Erythroblast (primary cell): ENCODE data around the gene MAST4.

Experiments used
- DNase-seq, 2 experiments: peaks; one replicate each; lab custom pipeline; 2025; lab: John Stamatoyannopoulos, UW
- GATA1 ChIP-seq: IDR thresholded peaks from 2 replicates; pipeline ENCODE4 v1.6.1; 2011; ENCODE audit warnings: low read depth, mild to moderate bottlenecking, control low read depth, low read length, moderate library complexity
- POLR2A ChIP-seq: IDR thresholded peaks from 2 replicates; pipeline ENCODE4 v1.6.1; 2011; ENCODE audit warnings: mild to moderate bottlenecking, low read length

The MAST4 gene

DNA sequence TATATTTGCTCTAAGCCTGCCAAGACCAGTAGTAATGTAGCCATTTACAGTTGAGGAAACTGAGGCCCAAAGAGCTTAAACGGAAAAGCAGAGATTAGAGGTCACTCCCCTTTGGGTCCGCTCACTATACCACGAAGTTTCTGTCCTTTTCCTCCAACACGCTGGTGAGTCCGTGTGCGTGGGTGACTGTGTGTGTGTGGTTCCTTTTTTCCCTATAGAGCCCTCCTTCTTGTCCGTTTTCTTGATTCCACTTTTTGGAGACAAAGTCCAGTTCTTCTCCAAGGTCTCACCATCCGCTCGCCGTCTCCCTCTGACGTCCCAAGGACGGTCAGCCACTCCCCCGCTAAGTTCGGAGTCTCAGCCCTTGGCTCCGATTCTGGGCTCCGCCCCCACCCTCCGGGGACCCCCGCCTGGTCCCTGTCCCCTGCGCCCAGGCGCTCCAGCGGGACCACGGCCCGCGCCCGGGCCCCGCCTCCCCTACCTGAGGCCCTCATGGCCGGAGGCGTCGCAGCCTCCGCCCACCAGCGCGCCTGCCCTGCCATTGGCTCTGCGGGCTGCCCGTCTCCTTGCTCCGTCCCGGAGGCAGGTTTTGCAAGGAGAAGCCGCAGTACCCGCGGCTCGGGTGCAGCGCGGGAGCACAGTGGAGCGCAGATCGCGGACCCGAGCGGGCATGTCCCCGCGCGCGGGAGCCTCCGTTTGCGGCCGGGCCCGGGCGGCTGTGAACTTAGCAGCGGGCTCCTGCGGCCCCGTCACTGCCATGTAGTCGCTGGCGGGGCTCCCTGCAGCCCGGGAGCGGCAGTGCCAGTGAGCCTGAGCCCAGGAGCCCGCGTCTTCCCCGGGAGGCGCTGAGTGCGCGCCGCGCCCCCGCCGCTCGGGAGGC, at the start of gene MAST4:
MAST4 (plus strand) TSS at position 638 of the 880 bp plus-strand sequence. CDS start 263 bp downstream, outside the sequence.
- TF ChIP-seq GATA1 = no peak
- TF ChIP-seq POLR2A = peak; percentile 85
- DNase-seq = peak; percentile 85 to 88

DNA sequence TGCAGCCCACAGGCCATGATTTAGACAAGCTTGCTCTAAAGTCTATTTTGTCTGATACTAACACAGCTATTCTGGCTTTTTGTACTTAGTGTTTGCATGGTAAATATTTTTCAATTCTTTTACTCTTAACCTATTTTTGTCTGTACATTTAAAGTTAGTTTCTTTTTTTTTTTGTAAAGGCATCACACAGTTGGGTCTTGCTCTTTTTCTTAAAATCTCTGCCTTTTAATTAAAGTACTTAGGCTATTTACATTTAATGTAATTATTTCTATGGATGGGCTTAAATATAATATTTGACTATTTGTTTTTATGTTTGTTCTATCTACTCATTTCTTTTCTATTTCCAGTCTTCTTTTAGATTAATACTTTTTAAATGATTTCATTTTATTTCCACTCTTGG, 49.7 kb upstream of the MAST4 start:
- no peak for DNase-seq
- TF ChIP-seq POLR2A = no peak
- no peak for TF ChIP-seq GATA1

DNA sequence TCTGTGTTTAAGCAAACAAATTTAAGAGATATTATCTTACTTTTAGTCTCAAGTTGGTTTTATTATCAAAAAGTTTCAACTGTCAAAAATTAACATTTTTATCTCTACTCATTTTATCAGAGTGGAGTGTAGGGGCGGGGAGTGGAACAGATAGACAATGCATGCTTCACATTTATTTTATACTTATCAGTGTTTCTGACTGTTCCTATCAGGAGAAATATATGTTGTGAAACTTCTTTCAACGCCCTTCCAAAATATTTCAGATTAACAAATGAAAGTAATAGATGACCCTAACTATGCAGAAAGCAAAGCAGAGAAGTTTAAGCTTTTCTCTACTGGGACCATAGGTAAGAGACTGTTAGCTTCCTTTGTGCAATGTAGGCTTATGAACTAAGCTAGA, 44.9 kb upstream of the MAST4 start:
- DNase-seq = no peak
- TF ChIP-seq GATA1 = no peak

DNA sequence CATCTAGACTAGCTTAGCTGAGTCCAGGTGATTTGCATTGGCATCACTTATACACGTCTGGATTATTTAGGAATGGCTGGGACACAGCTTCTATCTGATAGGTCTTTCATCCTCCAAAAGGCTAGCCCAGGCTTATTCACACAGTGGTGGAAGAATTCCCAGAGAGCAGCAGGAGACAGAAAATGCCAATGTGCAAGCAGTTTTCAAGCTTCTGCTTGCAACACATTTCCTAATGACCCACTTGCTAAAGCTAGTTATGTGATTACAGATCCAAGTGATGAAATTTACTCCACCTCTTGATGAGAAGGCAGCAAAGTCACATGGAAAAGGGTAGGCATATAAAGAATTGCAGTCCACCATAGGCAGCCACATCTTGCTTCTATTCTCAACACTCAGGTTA, 44.2 kb upstream of the MAST4 start:
- DNase-seq = no peak
- TF ChIP-seq GATA1 (no peak), POLR2A (no peak)

DNA sequence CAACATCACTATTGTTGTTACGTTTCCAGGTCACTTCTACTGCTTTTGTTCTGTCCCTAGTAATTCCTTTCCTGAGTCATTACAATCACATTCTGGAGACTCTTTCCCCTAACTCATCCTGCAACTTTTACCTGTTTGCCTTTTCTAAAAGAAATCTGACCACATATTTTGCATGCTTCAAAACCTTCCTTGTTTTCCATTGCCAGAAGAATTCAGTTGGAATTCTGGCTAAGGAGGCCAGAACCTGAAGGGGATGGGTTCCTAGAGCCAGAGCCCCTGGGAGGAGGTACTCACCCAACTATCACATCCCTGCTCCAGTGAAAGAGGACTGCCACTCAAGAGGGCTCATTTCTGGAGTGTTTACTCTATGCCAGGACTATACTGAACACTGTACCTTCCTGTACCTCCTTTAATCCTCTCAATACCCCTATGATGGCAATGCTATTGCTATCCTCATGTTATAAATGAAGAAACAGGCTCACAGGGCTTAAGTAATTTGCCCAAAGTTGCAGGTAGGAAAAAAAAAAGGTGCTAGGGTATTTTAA, 42.8 kb upstream of the MAST4 start:
- TF ChIP-seq POLR2A (no peak), GATA1 (no peak)
- no peak for DNase-seq

DNA sequence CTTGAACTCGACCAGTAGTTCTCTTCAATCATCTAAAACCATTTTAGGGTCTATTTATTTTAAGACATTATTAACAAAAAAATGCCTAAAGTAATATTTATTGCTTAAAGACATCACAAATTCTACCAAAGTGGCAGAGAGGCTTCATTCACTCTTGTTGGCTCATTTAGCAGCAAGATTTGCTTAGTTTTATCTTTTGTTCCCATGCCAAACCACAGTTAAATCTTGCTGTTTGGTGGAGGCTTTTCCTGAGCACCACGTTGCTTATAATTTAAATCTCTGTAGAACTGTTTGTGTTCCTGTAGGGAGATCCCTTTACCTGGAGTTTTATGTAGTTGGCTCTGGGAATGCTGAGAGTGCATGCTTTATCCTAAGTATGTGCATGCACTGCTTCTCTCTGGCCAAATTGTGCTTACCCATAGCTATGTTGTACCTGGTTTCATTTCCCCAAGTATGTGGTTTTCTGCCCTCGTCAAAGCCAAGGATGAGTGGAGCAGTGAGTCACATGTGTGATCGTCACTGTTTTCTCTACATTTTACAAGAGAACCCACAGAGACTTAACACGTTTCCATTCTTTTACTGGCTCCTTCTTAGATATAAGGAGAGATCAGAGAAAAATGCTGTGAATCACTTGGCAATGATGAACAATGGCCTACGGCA, 42.1 kb upstream of the MAST4 start:
- DNase-seq = no peak
- TF ChIP-seq POLR2A = no peak
- TF ChIP-seq GATA1 = no peak

DNA sequence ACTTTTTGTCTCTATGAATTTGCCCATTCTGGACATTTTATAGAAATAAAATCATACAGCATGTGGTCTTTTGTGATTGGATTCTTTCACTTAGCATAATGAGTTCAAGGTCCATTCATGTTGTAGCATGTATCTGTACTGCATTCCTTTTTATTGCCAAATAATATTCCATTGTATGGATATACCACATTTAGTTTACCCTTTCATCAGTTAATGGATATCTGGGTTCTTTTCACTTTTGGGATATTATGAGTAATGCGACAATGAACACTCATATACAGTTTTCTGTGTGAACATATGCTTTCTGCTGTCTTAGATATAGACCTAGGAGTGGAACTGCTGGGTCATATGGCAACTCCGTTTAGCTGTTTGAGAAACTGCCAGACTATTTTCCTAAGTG, 41.3 kb upstream of the MAST4 start:
- no peak for TF ChIP-seq POLR2A
- no peak for TF ChIP-seq GATA1
- no peak for DNase-seq

DNA sequence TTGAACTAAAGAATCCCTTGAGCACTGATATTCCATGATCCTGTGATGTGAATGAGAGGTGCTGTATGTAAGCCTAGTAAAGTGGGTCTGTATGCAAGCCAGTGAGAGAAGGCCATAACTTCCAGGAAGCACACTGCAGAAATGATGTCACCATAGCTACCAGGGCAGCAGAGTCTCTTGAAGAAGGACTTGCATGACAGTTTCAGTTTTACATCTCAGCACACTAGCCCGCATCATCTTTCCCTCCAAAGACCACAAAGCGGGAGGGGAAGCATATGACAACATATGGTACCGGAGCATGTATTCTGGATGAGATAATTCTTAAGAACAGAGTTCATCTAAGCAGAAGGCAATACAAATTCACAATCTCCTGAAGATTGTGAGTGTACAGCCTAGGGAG, 37.6 kb upstream of the MAST4 start:
- TF ChIP-seq GATA1 (no peak), POLR2A (no peak)
- no peak for DNase-seq

DNA sequence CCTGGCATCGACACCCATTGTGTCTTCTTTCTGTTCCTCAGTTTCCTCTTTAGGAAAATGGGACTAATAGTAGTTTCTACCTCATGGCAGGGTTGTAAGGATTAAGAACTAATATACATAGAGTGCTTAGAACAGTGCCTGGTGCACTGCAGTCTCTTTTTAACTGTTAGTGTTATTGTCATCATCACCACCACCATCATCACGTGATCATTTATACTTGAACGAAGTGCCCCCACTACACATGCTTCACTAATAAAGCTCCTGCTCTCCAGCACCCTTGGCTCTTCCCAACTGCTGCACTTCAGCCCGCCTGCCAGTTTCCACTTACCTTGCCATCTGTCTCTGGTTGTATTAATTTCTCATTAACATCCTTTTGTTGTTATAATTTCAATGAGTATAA, 35.8 kb upstream of the MAST4 start:
- no peak for TF ChIP-seq GATA1
- TF ChIP-seq POLR2A = no peak
- no peak for DNase-seq

DNA sequence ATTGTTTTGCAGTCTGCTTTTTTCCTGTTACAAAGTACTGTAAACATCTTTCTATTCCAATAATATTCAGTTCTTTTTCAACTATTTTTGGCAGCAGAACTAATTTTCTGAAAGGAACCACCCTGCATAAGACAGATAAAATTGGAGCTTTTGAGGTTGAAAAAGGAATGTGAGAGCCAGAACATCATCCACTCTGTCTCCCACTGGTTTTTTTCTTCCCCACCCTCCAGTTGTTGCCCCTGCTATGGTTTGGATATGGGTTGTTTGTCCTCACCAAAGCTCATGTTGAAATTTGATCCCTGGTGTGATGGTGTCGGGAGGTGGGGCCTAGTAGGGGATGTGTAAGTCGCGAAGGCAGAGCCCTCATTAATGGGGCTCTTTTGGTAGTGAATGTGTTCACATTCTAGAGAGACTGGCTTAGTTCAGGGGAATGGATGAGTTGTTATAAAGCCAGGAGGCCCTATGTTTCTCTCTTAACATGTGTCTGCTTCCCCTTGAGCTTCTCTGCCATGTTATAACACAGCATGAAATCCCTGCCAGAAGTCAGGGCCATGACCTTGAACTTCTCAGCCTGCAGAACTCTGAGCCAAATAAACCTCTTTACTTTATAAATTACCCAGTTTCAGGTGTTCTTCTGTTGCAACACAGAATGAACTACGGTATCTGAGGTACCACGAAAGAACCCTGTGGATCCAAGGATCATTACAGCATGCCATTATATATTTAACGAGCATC, 34.8 kb upstream of the MAST4 start:
- no peak for DNase-seq

DNA sequence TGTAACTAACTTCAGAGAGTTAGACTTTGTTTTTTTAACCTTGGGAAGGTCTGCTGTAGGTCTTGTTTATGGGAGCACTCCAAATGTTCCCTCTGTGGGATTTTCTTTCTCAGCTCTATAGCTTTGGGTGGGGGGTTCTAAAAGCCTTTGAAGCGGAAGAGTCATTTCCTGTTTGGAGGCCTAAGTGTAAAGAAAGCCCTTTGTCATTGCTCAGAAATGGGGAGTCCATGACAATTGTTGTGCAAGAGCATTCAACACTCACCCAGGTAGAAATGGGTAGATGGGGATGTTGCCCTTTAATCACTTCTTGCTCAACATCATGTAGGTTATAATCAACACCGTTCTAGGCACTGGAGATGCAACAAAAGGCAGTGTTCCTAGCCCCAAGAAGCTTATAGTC, 30.3 kb upstream of the MAST4 start:
- TF ChIP-seq GATA1 = no peak
- TF ChIP-seq POLR2A = no peak
- no peak for DNase-seq

More for the DNA sequence above, 34.8 kb upstream of the MAST4 start:
- TF ChIP-seq GATA1 (no peak), POLR2A (no peak)

DNA sequence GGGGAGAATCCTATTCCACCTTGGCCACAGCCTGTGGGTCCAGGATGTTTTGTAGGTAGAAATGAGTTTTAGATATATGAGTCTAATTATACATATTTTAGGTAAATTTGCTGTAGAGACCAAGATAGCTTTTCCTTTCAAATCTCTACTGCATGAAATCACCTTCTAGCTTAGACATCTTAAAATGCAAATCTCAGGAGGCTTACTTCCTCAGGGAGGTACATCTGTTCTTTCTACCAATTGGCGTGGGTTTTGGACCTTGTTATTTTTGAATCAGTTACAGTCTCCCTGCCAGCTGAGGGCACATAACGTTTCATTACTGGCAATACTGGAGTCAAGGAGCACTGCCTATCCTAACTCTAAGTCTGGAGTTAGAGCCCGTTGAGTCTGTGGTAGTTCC, 28.7 kb upstream of the MAST4 start:
- TF ChIP-seq POLR2A = no peak
- DNase-seq = no peak

DNA sequence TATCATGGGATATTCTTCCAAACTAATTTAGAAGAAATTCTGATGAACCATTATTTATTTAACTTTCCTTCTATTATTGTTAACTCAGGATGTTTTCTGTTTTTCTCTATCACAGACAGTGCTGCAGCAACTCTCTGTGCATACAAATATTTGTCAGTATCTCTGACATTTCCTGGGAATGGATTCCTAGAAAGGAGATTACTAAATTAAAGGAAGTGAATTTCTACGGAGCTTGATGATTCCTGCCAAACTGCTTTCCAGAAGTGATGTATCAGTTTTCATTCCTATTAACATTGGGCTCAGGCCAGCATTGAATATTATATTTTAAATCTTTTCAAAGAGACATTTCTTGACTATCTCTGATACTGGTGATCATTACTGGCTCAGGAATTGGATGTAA, 26.0 kb upstream of the MAST4 start:
- no peak for DNase-seq
- TF ChIP-seq POLR2A (no peak), GATA1 (no peak)

DNA sequence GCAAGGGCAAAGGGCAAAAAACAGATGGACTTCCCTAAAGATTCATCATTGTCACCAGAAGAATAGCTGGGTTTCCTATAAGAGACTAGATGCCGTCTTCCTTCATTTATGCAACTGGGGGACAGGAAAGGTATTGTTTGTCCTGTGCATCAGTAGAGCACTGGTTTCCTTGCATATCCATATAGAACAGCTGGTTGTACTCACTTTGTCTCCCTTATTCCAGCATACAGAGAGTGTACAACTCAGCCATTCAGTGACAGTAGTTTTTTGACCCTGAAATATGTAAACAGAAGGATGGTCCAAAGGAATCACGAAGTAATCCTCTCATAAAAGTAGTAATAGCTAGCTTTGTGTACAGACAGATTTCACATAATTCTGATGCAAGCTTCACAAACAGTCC, 22.5 kb upstream of the MAST4 start:
- no peak for TF ChIP-seq POLR2A
- no peak for TF ChIP-seq GATA1
- DNase-seq = no peak
